LNCAP (cell line): ENCODE measurements around the gene VPS18.

ENCODE experiments used
- TF ChIP-seq, protein P1 (sequence below): fragments of 450-650 bp; IDR thresholded peaks from 2 replicates; pipeline ENCODE4 v1.5.1; 2017; ENCODE audit warnings: mild to moderate bottlenecking

VPS18 gene

DNA sequence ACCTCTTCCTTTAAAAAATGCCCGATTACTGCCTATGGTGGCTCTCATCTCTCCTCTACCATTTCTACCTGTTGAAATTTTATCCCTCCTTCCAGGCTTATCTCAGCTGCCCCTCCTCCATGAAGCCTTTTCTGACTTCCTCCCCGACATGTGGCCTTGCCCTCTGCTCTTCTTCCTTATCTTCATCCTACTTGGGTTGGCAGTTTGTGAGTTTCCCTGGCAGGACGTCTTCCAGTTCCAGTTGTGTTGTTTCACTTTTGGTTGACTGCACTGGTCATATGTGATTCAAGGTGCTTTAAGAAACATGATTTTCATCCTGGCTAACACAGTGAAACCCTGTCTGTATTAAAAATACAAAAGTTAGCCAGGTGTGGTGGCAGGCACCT is 39.3 kb downstream of the VPS18 start:
- TF ChIP-seq, protein P1, sequence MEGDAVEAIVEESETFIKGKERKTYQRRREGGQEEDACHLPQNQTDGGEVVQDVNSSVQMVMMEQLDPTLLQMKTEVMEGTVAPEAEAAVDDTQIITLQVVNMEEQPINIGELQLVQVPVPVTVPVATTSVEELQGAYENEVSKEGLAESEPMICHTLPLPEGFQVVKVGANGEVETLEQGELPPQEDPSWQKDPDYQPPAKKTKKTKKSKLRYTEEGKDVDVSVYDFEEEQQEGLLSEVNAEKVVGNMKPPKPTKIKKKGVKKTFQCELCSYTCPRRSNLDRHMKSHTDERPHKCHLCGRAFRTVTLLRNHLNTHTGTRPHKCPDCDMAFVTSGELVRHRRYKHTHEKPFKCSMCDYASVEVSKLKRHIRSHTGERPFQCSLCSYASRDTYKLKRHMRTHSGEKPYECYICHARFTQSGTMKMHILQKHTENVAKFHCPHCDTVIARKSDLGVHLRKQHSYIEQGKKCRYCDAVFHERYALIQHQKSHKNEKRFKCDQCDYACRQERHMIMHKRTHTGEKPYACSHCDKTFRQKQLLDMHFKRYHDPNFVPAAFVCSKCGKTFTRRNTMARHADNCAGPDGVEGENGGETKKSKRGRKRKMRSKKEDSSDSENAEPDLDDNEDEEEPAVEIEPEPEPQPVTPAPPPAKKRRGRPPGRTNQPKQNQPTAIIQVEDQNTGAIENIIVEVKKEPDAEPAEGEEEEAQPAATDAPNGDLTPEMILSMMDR: no peak

DNA sequence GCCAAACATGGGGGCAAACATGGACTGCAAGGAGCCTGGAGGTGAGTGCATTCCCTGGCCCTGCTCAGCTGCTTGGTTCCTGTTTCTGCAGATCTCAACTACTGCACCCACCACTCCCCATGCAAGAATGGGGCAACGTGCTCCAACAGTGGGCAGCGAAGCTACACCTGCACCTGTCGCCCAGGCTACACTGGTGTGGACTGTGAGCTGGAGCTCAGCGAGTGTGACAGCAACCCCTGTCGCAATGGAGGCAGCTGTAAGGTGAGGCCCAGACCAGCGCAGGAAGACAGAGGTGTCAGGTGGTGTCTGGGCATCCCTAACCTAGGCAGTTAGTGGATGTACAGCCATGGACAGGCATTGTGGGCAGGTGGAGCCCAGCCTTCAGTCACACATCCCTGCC is 40.2 kb downstream of the VPS18 start:
- TF ChIP-seq, protein P1: no peak

DNA sequence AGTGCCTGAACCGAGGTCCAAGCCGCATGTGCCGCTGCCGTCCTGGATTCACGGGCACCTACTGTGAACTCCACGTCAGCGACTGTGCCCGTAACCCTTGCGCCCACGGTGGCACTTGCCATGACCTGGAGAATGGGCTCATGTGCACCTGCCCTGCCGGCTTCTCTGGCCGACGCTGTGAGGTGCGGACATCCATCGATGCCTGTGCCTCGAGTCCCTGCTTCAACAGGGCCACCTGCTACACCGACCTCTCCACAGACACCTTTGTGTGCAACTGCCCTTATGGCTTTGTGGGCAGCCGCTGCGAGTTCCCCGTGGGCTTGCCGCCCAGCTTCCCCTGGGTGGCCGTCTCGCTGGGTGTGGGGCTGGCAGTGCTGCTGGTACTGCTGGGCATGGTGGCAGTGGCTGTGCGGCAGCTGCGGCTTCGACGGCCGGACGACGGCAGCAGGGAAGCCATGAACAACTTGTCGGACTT is 42.0 kb downstream of the VPS18 start:
- TF ChIP-seq, protein P1: no peak

DNA sequence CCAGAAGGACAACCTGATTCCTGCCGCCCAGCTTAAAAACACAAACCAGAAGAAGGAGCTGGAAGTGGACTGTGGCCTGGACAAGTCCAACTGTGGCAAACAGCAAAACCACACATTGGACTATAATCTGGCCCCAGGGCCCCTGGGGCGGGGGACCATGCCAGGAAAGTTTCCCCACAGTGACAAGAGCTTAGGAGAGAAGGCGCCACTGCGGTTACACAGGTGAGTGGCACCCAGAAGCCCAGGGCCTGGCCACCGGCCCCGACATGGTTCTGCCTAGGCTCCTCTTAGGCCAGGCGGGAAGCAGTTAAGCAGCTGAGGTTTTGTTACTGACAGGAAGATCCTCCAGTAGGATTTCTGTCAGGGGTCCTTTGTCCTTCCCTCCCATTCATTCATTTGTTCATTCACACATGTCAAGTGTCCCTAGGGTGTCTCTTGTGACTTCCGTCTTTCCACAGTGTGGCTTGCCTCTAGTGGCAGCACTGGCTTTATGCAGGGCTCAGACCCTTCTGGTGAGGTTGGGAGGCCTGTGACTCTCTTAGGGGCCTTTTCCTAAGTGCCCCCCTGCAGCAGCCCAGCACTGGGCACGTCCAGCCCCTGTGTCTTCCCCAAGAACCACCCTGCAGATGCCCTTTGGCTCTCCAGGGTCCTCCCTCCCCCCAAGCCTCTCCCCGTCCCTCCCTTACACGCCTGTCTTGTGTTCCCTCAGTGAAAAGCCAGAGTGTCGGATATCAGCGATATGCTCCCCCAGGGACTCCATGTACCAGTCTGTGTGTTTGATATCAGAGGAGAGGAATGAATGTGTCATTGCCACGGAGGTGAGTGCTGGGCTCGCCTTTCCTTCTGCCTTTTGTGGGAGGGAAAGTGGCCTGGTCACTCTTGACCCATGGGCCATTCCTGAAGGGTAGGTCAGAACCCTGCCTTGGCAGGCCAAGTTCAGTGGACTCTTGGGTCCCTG is 42.7 kb downstream of the VPS18 start:
- TF ChIP-seq, protein P1: no peak

DNA sequence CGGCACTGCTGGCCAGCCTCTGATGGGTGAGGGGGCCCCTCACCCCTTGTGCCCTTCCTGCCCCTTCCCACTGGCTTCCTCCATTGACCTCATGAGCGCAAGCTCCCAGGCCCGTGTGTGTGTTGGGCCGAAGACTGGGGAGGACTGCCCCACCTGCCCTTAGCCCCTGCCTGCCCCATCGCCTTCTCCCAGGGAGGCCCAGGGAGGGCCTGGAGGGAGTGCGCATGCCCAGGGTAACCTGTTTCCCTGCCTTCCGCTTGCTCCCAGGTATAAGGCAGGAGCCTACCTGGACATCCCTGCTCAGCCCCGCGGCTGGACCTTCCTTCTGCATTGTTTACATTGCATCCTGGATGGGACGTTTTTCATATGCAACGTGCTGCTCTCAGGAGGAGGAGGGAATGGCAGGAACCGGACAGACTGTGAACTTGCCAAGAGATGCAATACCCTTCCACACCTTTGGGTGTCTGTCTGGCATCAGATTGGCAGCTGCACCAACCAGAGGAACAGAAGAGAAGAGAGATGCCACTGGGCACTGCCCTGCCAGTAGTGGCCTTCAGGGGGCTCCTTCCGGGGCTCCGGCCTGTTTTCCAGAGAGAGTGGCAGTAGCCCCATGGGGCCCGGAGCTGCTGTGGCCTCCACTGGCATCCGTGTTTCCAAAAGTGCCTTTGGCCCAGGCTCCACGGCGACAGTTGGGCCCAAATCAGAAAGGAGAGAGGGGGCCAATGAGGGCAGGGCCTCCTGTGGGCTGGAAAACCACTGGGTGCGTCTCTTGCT is 43.7 kb downstream of the VPS18 start:
- TF ChIP-seq, protein P1: peak; percentile 76

DNA sequence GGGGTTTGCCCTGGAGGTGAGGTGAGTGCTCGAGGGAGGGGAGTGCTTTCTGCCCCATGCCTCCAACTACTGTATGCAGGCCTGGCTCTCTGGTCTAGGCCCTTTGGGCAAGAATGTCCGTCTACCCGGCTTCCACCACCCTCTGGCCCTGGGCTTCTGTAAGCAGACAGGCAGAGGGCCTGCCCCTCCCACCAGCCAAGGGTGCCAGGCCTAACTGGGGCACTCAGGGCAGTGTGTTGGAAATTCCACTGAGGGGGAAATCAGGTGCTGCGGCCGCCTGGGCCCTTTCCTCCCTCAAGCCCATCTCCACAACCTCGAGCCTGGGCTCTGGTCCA is 44.3 kb downstream of the VPS18 start:
- TF ChIP-seq, protein P1: no peak

DNA sequence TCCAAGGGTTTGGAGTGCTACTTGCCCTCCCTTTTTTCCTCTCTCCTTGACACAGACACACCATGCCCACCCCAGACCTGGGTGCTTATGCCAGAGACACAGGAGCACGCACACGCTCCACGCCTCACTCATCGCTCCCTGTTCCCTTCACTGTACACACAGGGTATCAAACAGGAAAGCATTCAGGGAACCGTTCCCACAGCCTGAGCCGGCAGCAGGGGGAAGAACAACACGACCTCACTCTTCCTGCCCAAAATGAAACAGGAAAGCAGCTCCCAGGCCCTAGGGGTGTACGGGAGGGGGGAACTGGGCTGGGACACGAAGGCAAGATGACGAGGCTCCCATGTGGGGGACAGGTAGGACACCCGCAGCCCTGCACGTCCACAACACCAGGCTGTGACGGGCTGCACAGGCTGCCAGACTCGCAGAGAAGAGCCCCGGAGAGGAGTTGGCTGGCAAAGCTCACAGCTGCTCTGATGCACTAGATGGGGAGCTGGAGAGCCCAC is 46.1 kb downstream of the VPS18 start:
- TF ChIP-seq, protein P1: no peak
